Gastroesophageal sphincter (tissue), 4 donors: ENCODE results near the gene ELP2. TPM values are rescaled to one million over a fixed set of nuclear protein-coding genes. Genes with fewer than 3 reads are reported as not detected.

ENCODE experiments used
- ATAC-seq: fragments of 150-250 bp; one replicate; pipeline ENCODE4 v1.9.1; 2016; ENCODE audit warnings: mild to moderate bottlenecking, moderate library complexity
- H3K27ac ChIP-seq, 4 donors: fragments of 200-600 bp; sonication (generic) in 3 of 4; 1 replicate in 3 of 4; 2 replicates in 1 of 4; pipeline ENCODE4 v1.5.1; 2016 to 2019
- H3K27me3 ChIP-seq: fragments of 200-600 bp; sonication (generic); one replicate; pipeline ENCODE4 v1.5.1; 2019
- H3K36me3 ChIP-seq, 2 donors: fragments of 200-600 bp; sonication (generic); one replicate each; pipeline ENCODE4 v1.5.1; 2019; ENCODE audit warnings: control low read depth in 1 of 2
- H3K4me1 ChIP-seq, 3 donors: fragments of 200-600 bp; sonication (generic); 1 replicate in 2 of 3; 2 replicates in 1 of 3; pipeline ENCODE4 v1.5.1; 2016 to 2019; ENCODE audit warnings: control low read depth in 2 of 3
- H3K4me3 ChIP-seq, 2 donors: fragments of 200-600 bp; sonication (generic); one replicate each; pipeline ENCODE4 v1.5.1; 2019; ENCODE audit warnings: mild to moderate bottlenecking in 1 of 2, moderate library complexity in 1 of 2
- H3K9me3 ChIP-seq, 3 donors: fragments of 200-600 bp; sonication (generic); one replicate each; pipeline ENCODE4 v1.5.1; 2017 to 2019; ENCODE audit warnings: control low read depth in 2 of 3
- CTCF ChIP-seq, 4 experiments: fragments of 200-600 bp in 2 of 4; fragments of 450-650 bp in 2 of 4; sonication (generic) in 1 of 4; IDR thresholded peaks; one replicate each; pipeline ENCODE4 v1.5.1; 2017 to 2019; ENCODE audit warnings: antibody characterized with exemption in 4 of 4, mild to moderate bottlenecking in 2 of 4, moderate library complexity in 2 of 4
- EP300 ChIP-seq: sonication (generic); formaldehyde crosslinking; IDR thresholded peaks from one replicate; pipeline ENCODE4 v1.6.1; 2017; ENCODE audit warnings: antibody characterized with exemption, mild to moderate bottlenecking
- POLR2A ChIP-seq, 2 donors: fragments of 450-650 bp; IDR thresholded peaks; one replicate each; pipeline ENCODE4 v1.6.1; 2017; ENCODE audit warnings: antibody characterized with exemption in 2 of 2, mild to moderate bottlenecking in 2 of 2, moderate library complexity in 1 of 2
- POLR2AphosphoS5 ChIP-seq: sonication (generic); formaldehyde crosslinking; IDR thresholded peaks from one replicate; pipeline ENCODE4 v1.6.1; 2017; ENCODE audit warnings: antibody characterized with exemption
- WGBS, 2 donors: methylation state at CpG; one replicate each; pipeline ENCODE4 v1.1.5; 2018; ENCODE audit warnings: low coverage in 1 of 2; 5-methylcytosine and 5-hydroxymethylcytosine counted together
- total RNA-seq, 4 donors: library from RNA; depleted of rRNA; stranded (reverse); fragments of >200 nt; gene quantifications; one replicate each; pipeline ENCODE4 v1.1.0, GENCODE V29; 2016

The ELP2 gene
- total RNA-seq, 4 donors from 2014 or later, result 35.6 to 74.1 (median 65.1) TPM

- peak overlapping the region; percentile 59 to 82 for H3K4me3 ChIP-seq
- H3K9me3 ChIP-seq, result no peaks in the 10 kb centered on the region
- H3K4me1 ChIP-seq, result peaks cover 0 to 51% (median 12%) of the 10 kb centered on the region in 3 donors
- H3K36me3 ChIP-seq, result peaks cover 0 to 14% of the 10 kb centered on the region in 2 donors
- TF ChIP-seq POLR2AphosphoS5, result no peak
- no peak for TF ChIP-seq POLR2A (IDR thresholded peaks at IDR 0.05)
- TF ChIP-seq EP300, result no peak
- TF ChIP-seq CTCF (IDR thresholded peaks at IDR 0.05), result no peak
- 0% methylated on average over 12 of the region's 12 CpGs for WGBS, 2 donors
- H3K27me3 ChIP-seq, result no peaks in the 10 kb centered on the region
- peak overlapping the region; percentile 85 to 99 (median 95) for H3K27ac ChIP-seq
- ATAC-seq, result no peak
Observed at GRCh38 chr18:36128530-36128870, 1.2 kb upstream of the ELP2 start.

- TF ChIP-seq EP300, result no peak
- TF ChIP-seq POLR2AphosphoS5, result no peak
- no peak for TF ChIP-seq POLR2A (IDR thresholded peaks at IDR 0.05)
- no peak for TF ChIP-seq CTCF (IDR thresholded peaks at IDR 0.05)
- no peaks in the 10 kb centered on the region for H3K27me3 ChIP-seq
- 0% methylated on average over 5 of the region's 37 CpGs for WGBS, 2 donors
- peak overlapping the region; percentile 85 to 99 (median 95) for H3K27ac ChIP-seq
- H3K9me3 ChIP-seq, result no peaks in the 10 kb centered on the region
- H3K36me3 ChIP-seq, result peaks cover 0 to 12% of the 10 kb centered on the region in 2 donors
- ATAC-seq, result peak; percentile 23
- peaks cover 0 to 53% (median 12%) of the 10 kb centered on the region in 3 donors for H3K4me1 ChIP-seq
- H3K4me3 ChIP-seq, result peak overlapping the region; percentile 59 to 82
Observed at GRCh38 chr18:36128907-36129299, 796 bp upstream of the ELP2 start.

- peak overlapping the region; percentile 85 to 99 (median 95) for H3K27ac ChIP-seq
- peak; percentile 8 for ATAC-seq
- peak overlapping the region; percentile 59 to 82 for H3K4me3 ChIP-seq
- peaks cover 0 to 55% (median 12%) of the 10 kb centered on the region in 3 donors for H3K4me1 ChIP-seq
- TF ChIP-seq CTCF (IDR thresholded peaks at IDR 0.05) (no peak), POLR2A (IDR thresholded peaks at IDR 0.05) (peak in 1 of 2 donors; percentile 17), POLR2AphosphoS5 (no peak), EP300 (no peak)
- H3K9me3 ChIP-seq, result no peaks in the 10 kb centered on the region
- H3K36me3 ChIP-seq, result peaks cover 0 to 16% of the 10 kb centered on the region in 2 donors
- 4 to 20% methylated on average over 5 to 21 of the region's 30 CpGs for WGBS, 2 donors
- no peaks in the 10 kb centered on the region for H3K27me3 ChIP-seq
Observed at GRCh38 chr18:36130039-36130831, 536 bp downstream of the ELP2 start.

GRCh38 chr18:36130883-36131653, 1.4 kb downstream of the ELP2 start:
- TF ChIP-seq EP300 (no peak), CTCF (IDR thresholded peaks at IDR 0.05) (no peak), POLR2AphosphoS5 (no peak), POLR2A (IDR thresholded peaks at IDR 0.05) (no peak)
- H3K4me3 ChIP-seq, result peak overlapping the region; percentile 59 to 82
- peaks cover 0 to 25% of the 10 kb centered on the region in 2 donors for H3K36me3 ChIP-seq
- ATAC-seq, result no peak
- 77 to 88% methylated on average over 19 of the region's 26 CpGs for WGBS, 2 donors
- H3K27ac ChIP-seq, result peak overlapping the region in 1 of 4 donors; percentile 99
- no peaks in the 10 kb centered on the region for H3K27me3 ChIP-seq
- H3K9me3 ChIP-seq, result no peaks in the 10 kb centered on the region
- peaks cover 0 to 63% (median 12%) of the 10 kb centered on the region in 3 donors for H3K4me1 ChIP-seq
